ENCODE results near the gene GGACT.
"Not testable (repeated sequence)": the region's sequence is repeated elsewhere in the genome, so short reads cannot be mapped to it uniquely, and the experiment has no call there.

GGACT gene

GRCh38 chr13:100588331-100589177, at the start of gene GGACT:
Gene GGACT (minus strand): TSS chr13:100588789. CDS start chr13:100532591, 56,198 bp downstream.
- peak; percentile 85 for DNase-seq (ENCODE audit: low read depth)

- no peak for DNase-seq (ENCODE audit: low read depth)
Measured at GRCh38 chr13:100637796-100638195, 49.2 kb upstream of the GGACT start.

- DNase-seq (ENCODE audit: low read depth) = no peak
Measured at GRCh38 chr13:100637380-100637779, 48.8 kb upstream of the GGACT start.

- no peak for DNase-seq (ENCODE audit: low read depth)
Measured at GRCh38 chr13:100636441-100636840, 47.9 kb upstream of the GGACT start.

DNA sequence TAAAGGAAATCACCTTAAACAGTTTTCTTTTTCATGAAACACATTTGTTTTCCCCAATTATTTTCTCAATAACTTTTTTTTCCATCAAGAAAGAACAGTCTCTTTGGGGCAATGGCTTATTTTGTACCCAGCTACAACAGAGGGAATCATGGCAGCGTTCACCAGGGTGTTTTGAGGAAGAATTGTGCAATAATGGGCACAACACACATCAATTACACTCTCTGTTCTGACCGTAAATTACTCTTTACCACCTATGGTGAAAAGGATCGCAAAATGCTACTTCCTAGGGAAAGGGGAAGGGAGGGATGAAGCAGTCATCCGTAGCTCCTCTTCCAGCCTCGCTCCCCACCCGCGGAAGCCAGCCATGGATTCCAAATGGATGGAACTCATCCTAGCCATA, 47.4 kb upstream of the GGACT start:
- DNase-seq (ENCODE audit: low read depth) = no peak

- DNase-seq (ENCODE audit: low read depth) = no peak
Measured at GRCh38 chr13:100634696-100635095, 46.1 kb upstream of the GGACT start.

DNA sequence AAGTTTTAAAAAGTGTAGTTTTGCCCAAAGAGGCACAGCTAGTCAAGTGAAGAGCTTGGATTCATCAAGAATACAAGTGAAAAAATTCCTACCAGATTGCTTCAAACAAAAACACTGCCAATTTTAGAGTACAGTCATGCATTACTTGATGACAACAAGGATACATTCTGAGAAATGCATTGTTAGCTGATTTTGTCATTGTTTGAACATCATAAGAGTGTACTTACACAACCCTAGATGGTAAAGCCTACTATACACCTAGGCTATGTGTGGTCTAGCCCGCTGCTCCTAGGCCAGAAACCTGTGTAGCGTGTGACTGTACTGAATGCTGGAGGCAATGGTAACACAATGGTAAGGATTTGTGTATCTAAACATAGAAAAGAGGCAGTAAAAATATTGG, 44.9 kb upstream of the GGACT start:
- DNase-seq (ENCODE audit: low read depth) = no peak

DNA sequence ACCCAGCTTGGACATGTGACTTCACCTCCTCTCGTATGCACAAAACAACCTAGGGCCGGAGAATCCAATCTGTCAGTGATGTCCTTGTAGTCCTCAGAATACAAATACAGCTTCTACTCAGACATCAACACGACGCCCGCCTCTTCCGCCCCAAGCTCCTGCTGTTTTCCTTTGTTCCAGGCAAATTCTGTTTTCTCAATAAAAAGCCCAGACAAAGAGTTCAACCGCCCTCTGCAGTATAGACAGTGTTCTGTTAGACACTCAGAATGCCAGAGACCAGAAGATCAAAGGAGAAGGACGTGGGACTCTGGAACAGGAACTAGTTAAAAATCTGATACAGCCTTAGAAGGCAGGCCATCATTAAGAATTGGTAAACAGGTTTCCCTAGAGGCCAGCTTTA, 42.0 kb upstream of the GGACT start:
- DNase-seq (ENCODE audit: low read depth) = no peak

DNA sequence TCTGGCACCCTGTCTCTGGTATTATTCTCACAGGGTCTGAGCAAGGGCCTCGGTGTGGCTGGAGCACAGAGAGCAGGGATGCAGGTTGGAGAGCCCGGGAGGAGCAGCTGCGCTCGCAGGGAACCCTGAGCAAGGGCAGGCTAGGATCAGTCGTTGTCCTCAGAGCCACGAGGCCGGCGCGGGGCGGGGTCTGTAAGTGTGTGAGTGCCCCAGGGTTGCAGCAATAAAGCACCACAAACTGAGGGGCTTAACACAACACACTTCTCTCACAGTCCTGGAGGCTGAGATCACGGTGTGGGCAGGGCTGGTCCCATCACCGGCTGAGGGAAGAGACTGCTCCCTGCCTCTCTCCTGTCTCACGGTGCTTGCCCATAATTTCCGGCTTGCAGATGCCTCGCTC, 38.5 kb upstream of the GGACT start:
- no peak for DNase-seq (ENCODE audit: low read depth)

DNA sequence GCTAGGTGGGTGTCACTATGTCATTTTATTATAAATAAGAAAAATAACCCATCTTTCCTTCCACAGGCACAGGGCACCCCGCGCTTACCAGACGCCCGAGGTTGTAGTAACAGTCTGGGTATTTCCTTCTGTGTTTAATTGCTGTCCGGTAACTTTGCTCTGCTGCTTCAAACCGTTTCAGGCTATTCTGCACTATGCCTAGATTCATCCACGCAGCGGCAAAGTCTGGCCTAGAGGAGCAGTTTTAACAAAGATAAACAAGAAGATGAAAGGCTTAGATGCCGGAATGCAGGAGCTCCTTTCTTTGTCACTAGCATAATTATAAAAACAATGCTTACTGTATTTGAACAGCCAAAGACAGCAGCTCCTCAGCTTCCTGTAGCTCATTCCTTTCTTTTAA, 36.9 kb upstream of the GGACT start:
- no peak for DNase-seq (ENCODE audit: low read depth)

GRCh38 chr13:100620792-100621191, 32.2 kb upstream of the GGACT start:
- no peak for DNase-seq (ENCODE audit: low read depth)

DNA sequence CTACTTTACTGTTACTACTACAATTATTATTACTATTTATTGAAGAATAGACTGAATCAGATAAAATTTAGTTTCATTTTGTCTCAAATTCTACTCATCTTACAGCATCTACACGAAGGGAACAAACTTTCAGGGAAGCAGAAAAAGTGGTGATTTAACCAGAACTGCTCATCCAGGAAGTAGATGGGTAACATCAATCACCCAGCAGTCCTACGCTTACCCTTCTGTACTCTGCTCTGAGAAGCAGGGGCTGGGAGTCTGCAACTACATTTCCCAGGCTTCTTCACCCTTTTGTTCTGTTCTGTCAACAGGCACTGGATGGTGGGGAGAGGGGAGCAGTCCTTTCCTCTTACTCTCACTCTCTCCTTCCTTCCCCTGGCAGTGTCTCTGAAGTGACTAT, 31.4 kb upstream of the GGACT start:
- no peak for DNase-seq (ENCODE audit: low read depth)

DNA sequence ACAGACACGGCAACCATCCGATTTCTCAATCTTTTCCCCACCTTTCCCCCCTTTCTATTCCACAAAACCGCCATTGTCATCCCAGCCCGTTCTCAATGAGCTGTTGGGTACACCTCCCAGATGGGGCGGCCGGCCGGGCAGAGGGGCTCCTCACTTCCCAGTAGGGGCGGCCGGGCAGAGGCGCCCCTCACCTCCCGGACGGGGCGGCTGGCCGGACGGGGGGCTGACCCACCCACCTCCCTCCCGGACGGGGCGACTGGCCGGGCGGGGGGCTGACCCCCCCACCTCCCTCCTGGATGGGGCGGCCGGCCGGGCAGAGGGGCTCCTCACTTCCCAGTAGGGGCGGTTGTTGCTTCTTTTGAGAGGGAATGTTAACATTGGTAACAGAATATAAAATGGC, 30.3 kb upstream of the GGACT start:
- DNase-seq (ENCODE audit: low read depth) = not testable (repeated sequence)

GRCh38 chr13:100613031-100613430, 24.4 kb upstream of the GGACT start:
- DNase-seq (ENCODE audit: low read depth) = no peak

- DNase-seq (ENCODE audit: low read depth) = no peak
Measured at GRCh38 chr13:100611678-100612492, 23.3 kb upstream of the GGACT start.

GRCh38 chr13:100610391-100611347, 22.1 kb upstream of the GGACT start:
- DNase-seq (ENCODE audit: low read depth) = no peak

DNA sequence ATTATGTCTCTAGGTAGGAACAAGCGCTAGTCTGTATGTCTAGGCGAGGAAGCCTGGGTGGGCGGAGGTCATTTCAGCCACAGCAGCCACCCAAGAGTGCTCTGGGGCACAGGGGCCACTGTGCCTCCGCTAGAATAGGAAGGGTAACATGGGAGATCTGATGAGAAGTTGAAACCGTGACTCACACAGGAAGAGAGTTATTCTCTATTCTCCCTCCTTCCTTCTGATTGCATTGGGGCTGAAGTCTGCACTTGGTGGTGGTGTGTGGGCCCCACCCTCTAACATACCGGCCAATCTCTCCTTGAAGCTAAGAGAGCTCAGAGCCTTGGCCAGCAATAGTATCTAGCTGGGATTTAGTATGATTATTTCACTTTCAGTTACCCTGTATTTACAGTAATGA, 20.3 kb upstream of the GGACT start:
- DNase-seq (ENCODE audit: low read depth) = no peak

DNA sequence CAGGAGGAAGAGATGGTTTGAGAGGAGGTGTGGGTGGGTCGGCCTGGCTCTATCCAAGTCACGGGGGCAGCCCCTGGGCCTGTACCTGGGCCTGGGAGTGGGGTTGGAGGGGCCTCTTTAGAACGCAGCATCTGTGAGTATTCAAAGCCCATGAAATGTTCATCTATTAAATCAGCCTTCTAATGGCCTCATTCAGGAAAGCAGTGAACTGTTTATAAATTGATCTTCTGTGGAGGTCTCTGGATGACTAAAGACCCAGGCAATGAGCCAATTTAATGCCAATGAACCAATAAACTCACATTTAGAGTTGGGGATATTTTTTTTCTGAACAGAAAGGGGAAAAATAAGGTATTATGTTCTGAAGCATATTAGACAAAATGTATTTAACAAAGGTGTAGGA, 19.9 kb upstream of the GGACT start:
- DNase-seq (ENCODE audit: low read depth) = no peak

GRCh38 chr13:100604918-100605710, 16.5 kb upstream of the GGACT start:
- no peak for DNase-seq (ENCODE audit: low read depth)

DNA sequence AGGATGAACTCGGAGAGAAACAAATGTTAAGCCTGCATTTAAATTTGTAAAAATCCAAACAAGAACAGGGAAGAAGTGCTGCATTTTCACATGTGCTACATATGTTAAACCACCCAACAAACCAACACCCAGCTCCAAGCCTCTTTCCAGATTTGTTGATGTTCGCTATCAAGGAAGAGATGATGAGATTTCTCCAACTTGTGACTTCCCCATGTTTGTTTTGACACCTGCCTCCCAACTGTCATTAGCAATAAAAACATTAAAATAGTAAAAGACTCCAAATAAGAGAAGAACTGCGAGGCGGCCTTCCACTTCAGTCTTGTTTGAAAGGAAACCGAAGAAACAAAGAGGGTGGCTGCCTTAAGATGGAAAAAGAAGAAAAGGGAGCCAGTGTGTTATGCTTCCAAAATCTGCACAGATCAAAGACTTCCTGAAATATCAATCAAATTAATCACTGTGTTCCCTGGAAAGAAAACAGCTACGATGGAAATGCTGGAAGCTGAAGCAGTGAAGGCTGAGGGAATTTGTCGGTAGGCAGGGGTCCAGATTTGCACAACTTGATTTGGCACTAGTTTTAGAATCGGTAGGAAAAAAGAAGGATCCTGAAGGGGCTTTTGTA, 14.0 kb upstream of the GGACT start:
- DNase-seq (ENCODE audit: low read depth) = no peak

GRCh38 chr13:100601716-100602115, 13.1 kb upstream of the GGACT start:
- no peak for DNase-seq (ENCODE audit: low read depth)
